GM12874 (cell line): ENCODE data around the gene ABCF3.

ENCODE experiments used
- CTCF ChIP-seq: IDR thresholded peaks from 2 replicates; pipeline ENCODE4 v1.5.1; 2011; ENCODE audit warnings: low read depth, mild to moderate bottlenecking, control low read depth, low read length, moderate library complexity; ENCODE audit not compliant: insufficient read depth

Gene ABCF3

GRCh38 chr3:184196536-184196935 is 10.5 kb downstream of the ABCF3 start:
- TF ChIP-seq CTCF: no peak

GRCh38 chr3:184198509-184198908 is 12.5 kb downstream of the ABCF3 start:
- TF ChIP-seq CTCF: no peak

- no peak for TF ChIP-seq CTCF
These were observed 14.8 kb downstream of the ABCF3 start for GRCh38 chr3:184200825-184201224.

GRCh38 chr3:184203526-184203925 is 17.5 kb downstream of the ABCF3 start:
- TF ChIP-seq CTCF: no peak

- TF ChIP-seq CTCF: no peak
These were observed 23.3 kb downstream of the ABCF3 start for GRCh38 chr3:184209146-184209923.

- TF ChIP-seq CTCF: no peak
These were observed 25.3 kb downstream of the ABCF3 start for GRCh38 chr3:184211297-184211696.

- TF ChIP-seq CTCF: no peak
These were observed 25.7 kb downstream of the ABCF3 start for GRCh38 chr3:184211718-184212117.

GRCh38 chr3:184218814-184219213 is 32.8 kb downstream of the ABCF3 start:
- no peak for TF ChIP-seq CTCF
